K562 (cell line): Measurements from ENCODE around the gene CADM2. TPM values are rescaled to one million over a fixed set of nuclear protein-coding genes. Genes with fewer than 3 reads are reported as not detected.

Source experiments
- ATAC-seq: fragments of 200-7000 bp; cut with Tn5 transposase; 3 replicates; pipeline ENCODE4 v1.9.1; 2020; ENCODE audit warnings: moderate library complexity
- BruUV-seq: library from RNA; stranded (reverse); fragments of 400-500 nt; replicated peaks from 2 replicates; lab custom pipeline; 2021; lab: Mats Ljungman, UMichigan
- CTCF ChIA-PET: fragments of 300-600 bp; formaldehyde crosslinking; extraction: SDS; loops from one replicate; lab custom pipeline; 2021; ENCODE audit warnings: low intra/inter-chr PET ratio; lab: Yijun Ruan, JAX
- POLR2A ChIA-PET: fragments of 300-600, 350-650 bp; sonication (Branson Sonifier 250); formaldehyde crosslinking; extraction: SDS; loops from one replicate; lab custom pipeline; 2021; ENCODE audit warnings: antibody characterized with exemption, inconsistent platforms; lab: Yijun Ruan, JAX
- DNase-seq, 4 experiments: peaks; one replicate each; pipeline versions ENCODE4 v3.0.0 to v3.0.0-alpha.2; 2011 to 2018; ENCODE audit warnings: low spot score in 3 of 4, mixed read lengths in 3 of 4; ENCODE audit errors: extremely low read depth in 1 of 4
- FAIRE-seq: peaks from 2 replicates; lab custom pipeline; 2011; peaks lifted over from hg19 to GRCh38; lab: Jason Lieb, UNC
- H2AFZ ChIP-seq: 2 replicates; pipeline ENCODE4 v1.6.0; 2011; ENCODE audit warnings: low read depth, low read length, control low read depth, inconsistent platforms
- H3K27ac ChIP-seq: fragments of 200-600 bp; 3 replicates; pipeline ENCODE4 v1.8.0; 2011; ENCODE audit warnings: low read depth, mild to moderate bottlenecking, control low read depth, inconsistent platforms, low read length, moderate library complexity, mixed read lengths; ENCODE audit errors: extremely low read depth
- H3K27me3 ChIP-seq, 2 experiments: fragments of 300-600 bp in 1 of 2; 2 replicates in 1 of 2; 3 replicates in 1 of 2; pipeline versions ENCODE4 v1.6.0 to v1.8.0; 2011; ENCODE audit warnings: inconsistent platforms in 2 of 2, low read length in 2 of 2, mild to moderate bottlenecking in 1 of 2, mixed read lengths in 1 of 2, moderate library complexity in 1 of 2; ENCODE audit not compliant: control insufficient read depth in 2 of 2, insufficient read depth in 2 of 2
- H3K36me3 ChIP-seq: fragments of 300-600 bp; 3 replicates; pipeline ENCODE4 v1.8.0; 2011; ENCODE audit warnings: mild to moderate bottlenecking, low read length, inconsistent platforms; ENCODE audit not compliant: control insufficient read depth, insufficient read depth
- H3K4me1 ChIP-seq, 2 experiments: fragments of 200-600 bp in 1 of 2; replicated peaks in 1 of 2; 2 replicates in 1 of 2; 3 replicates in 1 of 2; pipeline versions ENCODE4 v1.5.1 to v1.8.0; 2011; ENCODE audit warnings: inconsistent platforms in 2 of 2, low read length in 2 of 2, mild to moderate bottlenecking in 1 of 2, mixed read lengths in 1 of 2, moderate library complexity in 1 of 2; ENCODE audit not compliant: control insufficient read depth in 2 of 2, insufficient read depth in 2 of 2
- H3K4me2 ChIP-seq: 2 replicates; pipeline ENCODE4 v1.6.1; 2011; ENCODE audit warnings: low read length, control low read depth, inconsistent platforms, mixed read lengths; ENCODE audit not compliant: insufficient read depth
- H3K4me3 ChIP-seq: fragments of 200-600 bp; sonication (generic), shearing (Covaris generic); 2 replicates; pipeline ENCODE4 v1.5.1; 2016; ENCODE audit warnings: control low read depth, inconsistent platforms
- H3K79me2 ChIP-seq: fragments of 200-600 bp; 3 replicates; pipeline ENCODE4 v1.8.0; 2011; ENCODE audit warnings: low read length, inconsistent platforms; ENCODE audit not compliant: control insufficient read depth, insufficient read depth
- H3K9ac ChIP-seq, 2 experiments: 2 replicates each; pipeline versions ENCODE4 v1.6.0 to v1.6.1; 2011; ENCODE audit warnings: low read depth in 2 of 2, low read length in 2 of 2, control low read depth in 1 of 2, inconsistent platforms in 1 of 2, mild to moderate bottlenecking in 1 of 2, mixed read lengths in 1 of 2; ENCODE audit not compliant: insufficient read depth in 1 of 2
- H3K9me1 ChIP-seq: one replicate; pipeline ENCODE4 v1.6.0; 2011; ENCODE audit warnings: inconsistent platforms, mild to moderate bottlenecking, low read length, moderate library complexity; ENCODE audit not compliant: control insufficient read depth, insufficient read depth
- H3K9me3 ChIP-seq: replicated peaks from 2 replicates; pipeline ENCODE4 v1.5.1; 2011; ENCODE audit warnings: low read depth, low read length, inconsistent platforms; ENCODE audit not compliant: control insufficient read depth, insufficient read depth
- H4K20me1 ChIP-seq: replicated peaks from 2 replicates; pipeline ENCODE4 v1.6.1; 2011; ENCODE audit warnings: low read length, inconsistent platforms, mixed read lengths; ENCODE audit not compliant: control insufficient read depth, insufficient read depth
- ARNT ChIP-seq, 2 experiments: fragments of 450-650 bp; IDR thresholded peaks; 2 replicates each; pipeline ENCODE4 v1.6.1; 2016; ENCODE audit warnings: mild to moderate bottlenecking in 1 of 2
- CREM ChIP-seq: IDR thresholded peaks from 2 replicates; pipeline ENCODE4 v1.6.1; 2014; ENCODE audit warnings: antibody characterized with exemption, low read depth
- CSDE1 ChIP-seq, 2 experiments: fragments of 450-650 bp; IDR thresholded peaks; 2 replicates each; pipeline ENCODE4 v1.6.1; 2016; ENCODE audit warnings: mild to moderate bottlenecking in 1 of 2
- ETS2 ChIP-seq: IDR thresholded peaks from 2 replicates; pipeline ENCODE4 v1.6.1; 2016; ENCODE audit warnings: borderline replicate concordance, missing genetic modification characterization, mild to moderate bottlenecking, moderate library complexity, missing compliant biosample characterization; ENCODE audit not compliant: poor library complexity, severe bottlenecking
- FOSL1 ChIP-seq: fragments of 200-800 bp; sonication (Bioruptor generic); conservative IDR thresholded peaks from 2 replicates; pipeline ENCODE4 v1.6.1; 2016; ENCODE audit warnings: missing genetic modification characterization, missing compliant biosample characterization
- HNRNPLL ChIP-seq: fragments of 200-400 bp; formaldehyde crosslinking; IDR thresholded peaks from 2 replicates; pipeline ENCODE4 v1.6.1; 2017; ENCODE audit warnings: low read length, low read depth, mild to moderate bottlenecking; ENCODE audit not compliant: poor library complexity, severe bottlenecking
- NR4A1 ChIP-seq, 2 experiments: fragments of 250-450 bp in 1 of 2; fragments of 450-650 bp in 1 of 2; sonication (Bioruptor Pico) in 1 of 2; IDR thresholded peaks; 2 replicates each; pipeline versions ENCODE4 v1.4.0 to v1.6.1; 2016 to 2020; ENCODE audit warnings: mild to moderate bottlenecking in 2 of 2, missing compliant biosample characterization in 1 of 2, missing genetic modification characterization in 1 of 2, moderate library complexity in 1 of 2
- PRMT5 ChIP-seq: sonication (generic); formaldehyde crosslinking; IDR thresholded peaks from 2 replicates; pipeline ENCODE4 v1.5.0; 2020; ENCODE audit warnings: missing genetic modification reagents
- SIX5 ChIP-seq, 2 experiments: IDR thresholded peaks; 2 replicates each; pipeline ENCODE4 v1.6.1; 2011; ENCODE audit warnings: low read length in 2 of 2, borderline replicate concordance in 1 of 2, low read depth in 1 of 2, mild to moderate bottlenecking in 1 of 2, moderate library complexity in 1 of 2; ENCODE audit not compliant: insufficient read depth in 1 of 2
- STAT6 ChIP-seq: sonication (generic); formaldehyde crosslinking; IDR thresholded peaks from 2 replicates; pipeline ENCODE4 v1.8.1; 2023; ENCODE audit warnings: mild to moderate bottlenecking, missing genetic modification reagents
- TCF3 ChIP-seq: sonication (generic); formaldehyde crosslinking; IDR thresholded peaks from 2 replicates; pipeline ENCODE4 v1.4.0; 2020; ENCODE audit warnings: mild to moderate bottlenecking, missing genetic modification reagents
- ZHX1 ChIP-seq: fragments of 150-350 bp; conservative IDR thresholded peaks from 2 replicates; pipeline ENCODE4 v1.6.1; 2014; ENCODE audit warnings: low read length
- ZNF174 ChIP-seq: fragments of 250-450 bp; sonication (Bioruptor Pico); IDR thresholded peaks from 2 replicates; pipeline ENCODE4 v1.4.0; 2020; ENCODE audit warnings: mild to moderate bottlenecking
- ZNF3 ChIP-seq: fragments of 250-450 bp; sonication (Bioruptor Pico); IDR thresholded peaks from 2 replicates; pipeline ENCODE4 v1.5.0; 2021; ENCODE audit warnings: mild to moderate bottlenecking, moderate library complexity
- ZNF444 ChIP-seq: fragments of 250-450 bp; sonication (Bioruptor Pico); IDR thresholded peaks from 2 replicates; pipeline ENCODE4 v1.4.0; 2020; ENCODE audit warnings: mild to moderate bottlenecking, moderate library complexity
- ZSCAN29 ChIP-seq: fragments of 450-650 bp; IDR thresholded peaks from 2 replicates; pipeline ENCODE4 v1.6.1; 2017
- WGBS: fragments of 100-300 bp; shearing (Covaris generic); methylation state at CpG from one replicate; pipeline ENCODE4 v1.1.6; 2016; ENCODE audit warnings: low coverage, mixed read lengths; ENCODE audit not compliant: insufficient coverage; ENCODE audit errors: missing lambda C conversion rate; 5-methylcytosine and 5-hydroxymethylcytosine counted together
- in situ Hi-C: fragments of 300-500 bp; cut with MboI; formaldehyde crosslinking; loops from 4 replicates; pipeline ENCODE4 v1.15.0; 2018; ENCODE audit warnings: inconsistent platforms, mixed read lengths
- intact Hi-C: fragments of 100-400 bp; cut with micrococcal nuclease; formaldehyde crosslinking; loops from 2 replicates; pipeline ENCODE4 v1.14.2; 2022
- polyA plus RNA-seq, 8 experiments: library from polyadenylated mRNA; depleted of rRNA in 4 of 8; stranded (reverse) in 5 of 8; unstranded in 3 of 8; fragments of >200 nt; fragmentation: Nextera tagmentation in 2 of 8; fragmentation: Illumina TruSeq in 1 of 8; extraction: Ambion mirVana in 2 of 8; extraction: Trizol in 1 of 8; gene quantifications; 2 replicates each; pipeline versions ENCODE4 v1.2.1 to v1.2.3, GENCODE V29; 2011 to 2014; ENCODE audit warnings: inconsistent platforms in 1 of 8, missing spikeins in 1 of 8
- total RNA-seq, 7 experiments: library from RNA; depleted of rRNA in 6 of 7; stranded (reverse); fragments of >200 nt in 6 of 7; fragmentation: Illumina TruSeq in 2 of 7; extraction: Trizol in 2 of 7; gene quantifications; 2 replicates each; pipeline versions ENCODE4 v1.2.1 to v1.2.3, GENCODE V29; 2011 to 2021; ENCODE audit warnings: low replicate concordance in 1 of 7

The CADM2 gene
- total and polyA plus RNA-seq, 9 of the 15 experiments (the other 6 are each of a cell fraction or from before 2014, with no cell fraction given) = 0.11 to 3.2 (median 0.95) TPM

- TF ChIP-seq ZHX1 (no peak), ZNF444 (CRISPR knock-in tag) (no peak), TCF3 (CRISPR knock-in tag) (no peak), ETS2 (tag) (no peak), CREM (no peak), ARNT (IDR thresholded peaks at IDR 0.05) (no peak), ZSCAN29 (no peak), FOSL1 (no peak), ZNF3 (CRISPR knock-in tag) (no peak), PRMT5 (CRISPR knock-in tag) (no peak)
These were observed 93.0 kb downstream of the CADM2 start (continued) for GRCh38 chr3:85051786-85052185.

GRCh38 chr3:85053626-85054025, 94.8 kb downstream of the CADM2 start:
- Histone ChIP-seq H2AFZ (no peak overlapping the region), H3K9me3 (no peaks in the 10 kb centered on the region), H4K20me1 (no peaks in the 10 kb centered on the region), H3K27me3 (no peaks in the 10 kb centered on the region), H3K4me2 (no peak overlapping the region), H3K4me1 (no peaks in the 10 kb centered on the region), H3K9ac (no peak overlapping the region), H3K4me3 (no peak overlapping the region), H3K79me2 (no peaks in the 10 kb centered on the region), H3K9me1 (no peaks in the 10 kb centered on the region), H3K27ac (no peak overlapping the region), H3K36me3 (no peaks in the 10 kb centered on the region)
- DNase-seq (no peak), FAIRE-seq (no peak), ATAC-seq (no peak)
- in situ Hi-C loops = no loop called here
- no TSS peak for BruUV-seq
- POLR2A ChIA-PET = no interaction called here
- 0% methylated on average over 1 of the region's 1 CpG for WGBS
- intact Hi-C loops = no loop called here
- CTCF ChIA-PET = no interaction called here
- TF ChIP-seq NR4A1 (CRISPR knock-in tag; IDR thresholded peaks at IDR 0.05) = no peak
- no peak for TF ChIP-seq NR4A1 (tag; IDR thresholded peaks at IDR 0.05)
- no peak for TF ChIP-seq CSDE1 (IDR thresholded peaks at IDR 0.05)
- TF ChIP-seq STAT6 (CRISPR knock-in tag) = no peak
- TF ChIP-seq SIX5 (IDR thresholded peaks at IDR 0.05; ENCODE audit: borderline replicate concordance in 1 of 2, insufficient read depth in 1 of 2, low read depth in 1 of 2, low read length in 2 of 2) = no peak
- TF ChIP-seq ZNF174 (CRISPR knock-in tag) = no peak
- TF ChIP-seq HNRNPLL = no peak
